OCI-LY3 (cell line): ENCODE measurements around the gene ZSWIM6.

Source experiments
- EZH2phosphoT487 ChIP-seq: fragments of 200-600 bp; shearing (Covaris generic); IDR thresholded peaks from 2 replicates; pipeline ENCODE4 v1.6.1; 2018; ENCODE audit warnings: antibody characterized with exemption, mixed run types, low read depth
- TF ChIP-seq, protein P1 (sequence below): fragments of 200-600, 300-600 bp; sonication (generic); IDR thresholded peaks from 2 replicates; pipeline ENCODE4 v1.5.1; 2014; ENCODE audit warnings: antibody characterized with exemption, low read length, low read depth

DNA sequence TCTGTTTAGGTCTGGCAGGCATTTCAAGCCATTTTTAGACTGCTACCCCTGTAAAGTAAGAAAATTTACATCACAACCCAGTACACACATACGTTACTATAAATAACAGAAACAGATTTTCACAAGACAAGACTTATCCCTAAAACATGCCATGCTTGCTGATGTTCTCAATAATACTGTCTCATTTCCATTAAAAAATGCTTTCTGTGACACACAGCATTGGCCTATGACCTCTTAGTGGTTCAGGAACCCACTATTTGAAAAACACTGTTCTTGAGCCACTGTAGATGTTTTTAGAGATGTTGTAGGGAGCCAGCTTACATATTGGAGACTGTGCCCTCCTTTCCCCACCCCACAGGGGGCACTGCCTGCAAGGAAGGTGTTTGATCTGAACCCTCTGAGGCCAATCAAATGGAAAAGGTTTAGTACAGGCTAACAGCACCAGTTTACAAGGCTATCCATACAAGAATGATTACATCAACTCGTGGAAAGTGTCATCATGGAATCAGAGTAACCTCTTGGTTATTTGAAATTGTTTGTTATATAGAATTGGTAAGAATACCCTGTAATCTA, 30.8 kb downstream of the ZSWIM6 start:
- TF ChIP-seq, protein P1, sequence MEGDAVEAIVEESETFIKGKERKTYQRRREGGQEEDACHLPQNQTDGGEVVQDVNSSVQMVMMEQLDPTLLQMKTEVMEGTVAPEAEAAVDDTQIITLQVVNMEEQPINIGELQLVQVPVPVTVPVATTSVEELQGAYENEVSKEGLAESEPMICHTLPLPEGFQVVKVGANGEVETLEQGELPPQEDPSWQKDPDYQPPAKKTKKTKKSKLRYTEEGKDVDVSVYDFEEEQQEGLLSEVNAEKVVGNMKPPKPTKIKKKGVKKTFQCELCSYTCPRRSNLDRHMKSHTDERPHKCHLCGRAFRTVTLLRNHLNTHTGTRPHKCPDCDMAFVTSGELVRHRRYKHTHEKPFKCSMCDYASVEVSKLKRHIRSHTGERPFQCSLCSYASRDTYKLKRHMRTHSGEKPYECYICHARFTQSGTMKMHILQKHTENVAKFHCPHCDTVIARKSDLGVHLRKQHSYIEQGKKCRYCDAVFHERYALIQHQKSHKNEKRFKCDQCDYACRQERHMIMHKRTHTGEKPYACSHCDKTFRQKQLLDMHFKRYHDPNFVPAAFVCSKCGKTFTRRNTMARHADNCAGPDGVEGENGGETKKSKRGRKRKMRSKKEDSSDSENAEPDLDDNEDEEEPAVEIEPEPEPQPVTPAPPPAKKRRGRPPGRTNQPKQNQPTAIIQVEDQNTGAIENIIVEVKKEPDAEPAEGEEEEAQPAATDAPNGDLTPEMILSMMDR = peak; percentile 8; the same call in 1 of the 2 replicates
- TF ChIP-seq EZH2phosphoT487 = no peak
